Uterus (tissue), 4 donors: Measurements from ENCODE around the gene GPR50. TPM values are rescaled to one million over a fixed set of nuclear protein-coding genes. Genes with fewer than 3 reads are reported as not detected.

Experiments used
- DNase-seq, 2 donors: peaks; one replicate each; pipeline ENCODE4 v3.0.0-alpha.2; 2019 to 2020
- H3K27ac ChIP-seq, 2 donors: fragments of 200-600 bp; sonication (generic); 1 replicate in 1 of 2; 2 replicates in 1 of 2; pipeline ENCODE4 v1.5.1; 2016 to 2018
- H3K27me3 ChIP-seq, 2 donors: fragments of 200-600 bp; sonication (generic); one replicate each; pipeline ENCODE4 v1.5.1; 2018 to 2019; ENCODE audit warnings: control low read depth in 1 of 2
- H3K36me3 ChIP-seq, 2 donors: fragments of 200-600 bp; sonication (generic); one replicate each; pipeline ENCODE4 v1.5.1; 2019; ENCODE audit warnings: control low read depth in 1 of 2
- H3K4me1 ChIP-seq, 2 donors: fragments of 200-600 bp; sonication (generic); one replicate each; pipeline ENCODE4 v1.5.1; 2018 to 2019; ENCODE audit warnings: control low read depth in 1 of 2
- H3K4me3 ChIP-seq, 2 donors: fragments of 200-600 bp; sonication (generic); 1 replicate in 1 of 2; 2 replicates in 1 of 2; pipeline ENCODE4 v1.5.1; 2018 to 2019; ENCODE audit warnings: mild to moderate bottlenecking in 1 of 2
- H3K9me3 ChIP-seq, 2 donors: fragments of 200-600 bp; sonication (generic); one replicate each; pipeline ENCODE4 v1.5.1; 2019; ENCODE audit warnings: control low read depth in 1 of 2
- CTCF ChIP-seq, 4 experiments: fragments of 200-600 bp in 2 of 4; fragments of 450-650 bp in 2 of 4; sonication (generic) in 2 of 4; IDR thresholded peaks; one replicate each; pipeline ENCODE4 v1.5.1; 2016 to 2019; ENCODE audit warnings: antibody characterized with exemption in 4 of 4, mild to moderate bottlenecking in 2 of 4, moderate library complexity in 1 of 4
- POLR2A ChIP-seq, 2 donors: fragments of 450-650 bp; IDR thresholded peaks; one replicate each; pipeline ENCODE4 v1.6.1; 2016; ENCODE audit warnings: antibody characterized with exemption in 2 of 2, mild to moderate bottlenecking in 1 of 2, moderate library complexity in 1 of 2
- intact Hi-C: fragments of 100-400 bp; cut with DNase I; formaldehyde crosslinking; loops from one replicate; pipeline ENCODE4 v1.15.1; 2023; ENCODE audit warnings: low total_unique reads
- microRNA-seq: library from miRNA; unstranded; fragments of <30 nt; microRNA quantifications from one replicate; pipeline ENCODE4, GENCODE V29; 2016; ENCODE audit warnings: borderline microRNAs expressed, borderline replicate concordance
- small RNA-seq: library from RNA; depleted of rRNA; stranded (forward); fragments of <200 nt; gene quantifications from one replicate; pipeline ENCODE3, GENCODE V24; 2016
- total RNA-seq, 4 donors: library from RNA; depleted of rRNA in 3 of 4; stranded (reverse); fragments of >200 nt in 3 of 4; gene quantifications; one replicate each; pipeline versions ENCODE4 v1.1.0 to v1.2.4, GENCODE V29; 2014 to 2023
- donor health status: DM: yes; HTN: yes; CAD: no.

Gene GPR50
- total RNA-seq, 4 donors from 2014 or later = 0.82 TPM; not detected in 3

- TF ChIP-seq POLR2A (IDR thresholded peaks at IDR 0.05) (no peak), CTCF (IDR thresholded peaks at IDR 0.05) (no peak)
- no peak overlapping the region for H3K27ac ChIP-seq
- H3K36me3 ChIP-seq = no peaks in the 10 kb centered on the region
- no peak for DNase-seq
- H3K4me3 ChIP-seq = no peak overlapping the region
- H3K27me3 ChIP-seq = peaks cover 0 to 4% of the 10 kb centered on the region in 2 donors
- intact Hi-C loops = no loop called here
- H3K9me3 ChIP-seq = no peaks in the 10 kb centered on the region
- no peaks in the 10 kb centered on the region for H3K4me1 ChIP-seq
Measured at GRCh38 chrX:151226941-151227340, 50.6 kb downstream of the GPR50 start.

GRCh38 chrX:151227627-151228026 is 51.2 kb downstream of the GPR50 start:
- no peak overlapping the region for H3K4me3 ChIP-seq
- no peaks in the 10 kb centered on the region for H3K36me3 ChIP-seq
- peaks cover 0 to 4% of the 10 kb centered on the region in 2 donors for H3K27me3 ChIP-seq
- no peak for TF ChIP-seq CTCF (IDR thresholded peaks at IDR 0.05)
- no peak for TF ChIP-seq POLR2A (IDR thresholded peaks at IDR 0.05)
- no peak overlapping the region for H3K27ac ChIP-seq
- DNase-seq = no peak
- no peaks in the 10 kb centered on the region for H3K9me3 ChIP-seq
- intact Hi-C loops = no loop called here
- no peaks in the 10 kb centered on the region for H3K4me1 ChIP-seq

- TF ChIP-seq CTCF (IDR thresholded peaks at IDR 0.05) = no peak
- TF ChIP-seq POLR2A (IDR thresholded peaks at IDR 0.05) = no peak
- H3K36me3 ChIP-seq = no peaks in the 10 kb centered on the region
- H3K27me3 ChIP-seq = peaks cover 0 to 4% of the 10 kb centered on the region in 2 donors
- H3K4me1 ChIP-seq = no peaks in the 10 kb centered on the region
- no peak overlapping the region for H3K4me3 ChIP-seq
- H3K27ac ChIP-seq = no peak overlapping the region
- no peaks in the 10 kb centered on the region for H3K9me3 ChIP-seq
- DNase-seq = no peak
- intact Hi-C loops = no loop called here
Measured at GRCh38 chrX:151228935-151229334, 52.6 kb downstream of the GPR50 start.

Small RNA genes lying within 50 kb of the gene (microRNA-seq; reads per million reads assigned to microRNA genes)
- gene MIR4330 = not detected

Small RNA genes lying within 50 kb of the gene (small RNA-seq; reads per million reads assigned to genes)
- not detected for gene MIR4330

Other genes with a start within 250 kb of the GPR50 start
- gene HMGB3, start 193.2 kb upstream of the GPR50 start, total RNA-seq = 10 to 100 TPM in 1 of 4 donors, 1 to 10 TPM in 2, not detected in 1; 2.4 to 21.8 (median 4.4) TPM
- gene VMA21, start 220.6 kb downstream of the GPR50 start, total RNA-seq = 10 to 100 TPM; 12.9 to 79.2 (median 23.7) TPM